Liver (tissue), 9 donors: ENCODE measurements around the gene ALKAL2. TPM values are rescaled to one million over a fixed set of nuclear protein-coding genes. Genes with fewer than 3 reads are reported as not detected.

Experiments
- DNase-seq: peaks from one replicate; pipeline ENCODE4 v3.0.0-alpha.2; 2017; ENCODE audit warnings: low spot score
- H3K27ac ChIP-seq, 2 donors: one replicate each; pipeline ENCODE4 v1.7.0; 2013; ENCODE audit warnings: inconsistent platforms in 2 of 2, low read length in 2 of 2, control low read depth in 1 of 2, low read depth in 1 of 2, mild to moderate bottlenecking in 1 of 2
- H3K27me3 ChIP-seq, 4 donors: one replicate each; pipeline versions ENCODE4 v1.6.1 to v1.7.0; 2013; ENCODE audit warnings: low read length in 3 of 4, inconsistent platforms in 1 of 4, mild to moderate bottlenecking in 1 of 4, moderate library complexity in 1 of 4; ENCODE audit not compliant: control insufficient read depth in 4 of 4, insufficient read depth in 4 of 4
- H3K36me3 ChIP-seq, 4 donors: one replicate each; pipeline versions ENCODE4 v1.6.1 to v1.7.0; 2013; ENCODE audit warnings: low read length in 3 of 4, mild to moderate bottlenecking in 3 of 4, low read depth in 1 of 4, moderate library complexity in 1 of 4; ENCODE audit not compliant: control insufficient read depth in 4 of 4, insufficient read depth in 3 of 4
- H3K4me1 ChIP-seq, 4 donors: one replicate each; pipeline versions ENCODE4 v1.6.1 to v1.7.0; 2013; ENCODE audit warnings: low read length in 3 of 4, mild to moderate bottlenecking in 3 of 4, moderate library complexity in 1 of 4; ENCODE audit not compliant: control insufficient read depth in 4 of 4, insufficient read depth in 4 of 4
- H3K4me3 ChIP-seq, 3 donors: one replicate each; pipeline versions ENCODE4 v1.6.1 to v1.7.0; 2013; ENCODE audit warnings: low read length in 3 of 3, control low read depth in 1 of 3, low read depth in 1 of 3, mild to moderate bottlenecking in 1 of 3
- H3K9ac ChIP-seq, 2 donors: one replicate each; pipeline ENCODE4 v1.7.0; 2013; ENCODE audit warnings: low read length in 2 of 2, mild to moderate bottlenecking in 2 of 2, moderate library complexity in 2 of 2, control low read depth in 1 of 2, low read depth in 1 of 2
- H3K9me3 ChIP-seq, 4 donors: one replicate each; pipeline versions ENCODE4 v1.6.1 to v1.7.0; 2013; ENCODE audit warnings: low read length in 3 of 4; ENCODE audit not compliant: control insufficient read depth in 4 of 4
- CTCF ChIP-seq: fragments of 150-350 bp; IDR thresholded peaks from 2 replicates; pipeline ENCODE4 v1.5.1; 2017; ENCODE audit warnings: improper control_type of control experiment, low read depth, low read length; ENCODE audit not compliant: missing input control
- EGR1 ChIP-seq, 2 donors: IDR thresholded peaks; 2 replicates each; pipeline ENCODE4 v1.6.1; 2016 to 2018; ENCODE audit warnings: antibody characterized with exemption in 2 of 2, low read depth in 2 of 2
- FOXA1 ChIP-seq: IDR thresholded peaks from 2 replicates; pipeline ENCODE4 v1.6.1; 2016; ENCODE audit warnings: antibody characterized with exemption
- FOXA2 ChIP-seq: IDR thresholded peaks from 2 replicates; pipeline ENCODE4 v1.6.1; 2016; ENCODE audit warnings: antibody characterized with exemption
- GABPA ChIP-seq, 2 donors: IDR thresholded peaks in 1 of 2; conservative IDR thresholded peaks in 1 of 2; 2 replicates each; pipeline ENCODE4 v1.6.1; 2016; ENCODE audit warnings: antibody characterized with exemption in 2 of 2, mild to moderate bottlenecking in 1 of 2, moderate library complexity in 1 of 2
- HNF4A ChIP-seq, 2 donors: conservative IDR thresholded peaks; 2 replicates each; pipeline ENCODE4 v1.6.1; 2016; ENCODE audit warnings: antibody characterized with exemption in 2 of 2, mild to moderate bottlenecking in 2 of 2
- HNF4G ChIP-seq: IDR thresholded peaks from 2 replicates; pipeline ENCODE4 v1.6.1; 2016; ENCODE audit warnings: antibody characterized with exemption
- JUND ChIP-seq, 2 donors: IDR thresholded peaks; 2 replicates each; pipeline ENCODE4 v1.6.1; 2016; ENCODE audit warnings: antibody characterized with exemption in 2 of 2
- MAX ChIP-seq: IDR thresholded peaks from 2 replicates; pipeline ENCODE4 v1.6.1; 2016; ENCODE audit warnings: antibody characterized with exemption
- NR2F2 ChIP-seq: IDR thresholded peaks from 2 replicates; pipeline ENCODE4 v1.6.1; 2016; ENCODE audit warnings: antibody characterized with exemption
- RAD21 ChIP-seq, 2 donors: IDR thresholded peaks; 2 replicates each; pipeline ENCODE4 v1.6.1; 2016; ENCODE audit warnings: antibody characterized with exemption in 2 of 2, mild to moderate bottlenecking in 2 of 2
- RXRA ChIP-seq, 2 donors: IDR thresholded peaks; 2 replicates each; pipeline ENCODE4 v1.6.1; 2017 to 2018; ENCODE audit warnings: antibody characterized with exemption in 2 of 2, mild to moderate bottlenecking in 1 of 2
- SP1 ChIP-seq: IDR thresholded peaks from 2 replicates; pipeline ENCODE4 v1.6.1; 2018; ENCODE audit warnings: antibody characterized with exemption, mild to moderate bottlenecking
- TAF1 ChIP-seq: conservative IDR thresholded peaks from 2 replicates; pipeline ENCODE4 v1.6.1; 2016; ENCODE audit warnings: antibody characterized with exemption, mild to moderate bottlenecking
- YY1 ChIP-seq: IDR thresholded peaks from 2 replicates; pipeline ENCODE4 v1.6.1; 2016; ENCODE audit warnings: antibody characterized with exemption, mild to moderate bottlenecking
- ZBTB33 ChIP-seq: IDR thresholded peaks from 2 replicates; pipeline ENCODE4 v1.6.1; 2016; ENCODE audit warnings: antibody characterized with exemption
- polyA plus RNA-seq, 2 donors: library from polyadenylated mRNA; stranded (reverse) in 1 of 2; unstranded in 1 of 2; fragments of 200-250 nt in 1 of 2; fragments of >200 nt in 1 of 2; fragmentation: Nextera tagmentation in 1 of 2; extraction: Ambion mirVana in 1 of 2; gene quantifications; one replicate each; pipeline versions ENCODE4 v1.2.1 to v1.2.3, GENCODE V29; 2013 to 2015
- total RNA-seq, 2 donors: library from RNA; depleted of rRNA; stranded (reverse); fragments of >200 nt; gene quantifications; one replicate each; pipeline ENCODE4 v1.2.3, GENCODE V29; 2014
- TF ChIP-seq, protein P1 (sequence below): IDR thresholded peaks from 2 replicates; pipeline ENCODE4 v1.6.1; 2016; ENCODE audit warnings: antibody characterized with exemption
- TF ChIP-seq, protein P2 (sequence below): IDR thresholded peaks from 2 replicates; pipeline ENCODE4 v1.6.1; 2016; ENCODE audit warnings: antibody characterized with exemption, mild to moderate bottlenecking
- donor health status: healthy.
- donor health status: healthy.
- donor health status: healthy.
- donor health status: healthy.
- donor health status: healthy.

ALKAL2 gene
- total and polyA plus RNA-seq, 4 donors, result 1.6 to 3.1 (median 1.9) TPM; not detected in 1

- H3K9ac ChIP-seq, result no peak overlapping the region
- peaks cover 0 to 13% (median under 1%) of the 10 kb centered on the region in 4 donors for H3K36me3 ChIP-seq
- H3K4me1 ChIP-seq, result peaks cover 2 to 15% (median 14%) of the 10 kb centered on the region in 4 donors
- TF ChIP-seq HNF4A (conservative IDR thresholded peaks at IDR 0.05) (no peak), MAX (no peak), RAD21 (IDR thresholded peaks at IDR 0.05) (no peak), ZBTB33 (no peak), FOXA1 (no peak), YY1 (no peak), HNF4G (no peak), RXRA (IDR thresholded peaks at IDR 0.05) (no peak), CTCF (no peak), GABPA (IDR thresholded peaks at IDR 0.05 in 1 of 2, conservative IDR thresholded peaks at IDR 0.05 in 1 of 2) (no peak), TAF1 (no peak), NR2F2 (no peak), EGR1 (IDR thresholded peaks at IDR 0.05; ENCODE audit: low read depth in 2 of 2) (no peak), FOXA2 (no peak), SP1 (no peak), JUND (IDR thresholded peaks at IDR 0.05) (no peak)
- TF ChIP-seq, protein P1, sequence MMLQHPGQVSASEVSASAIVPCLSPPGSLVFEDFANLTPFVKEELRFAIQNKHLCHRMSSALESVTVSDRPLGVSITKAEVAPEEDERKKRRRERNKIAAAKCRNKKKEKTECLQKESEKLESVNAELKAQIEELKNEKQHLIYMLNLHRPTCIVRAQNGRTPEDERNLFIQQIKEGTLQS, result no peak
- TF ChIP-seq, protein P2, sequence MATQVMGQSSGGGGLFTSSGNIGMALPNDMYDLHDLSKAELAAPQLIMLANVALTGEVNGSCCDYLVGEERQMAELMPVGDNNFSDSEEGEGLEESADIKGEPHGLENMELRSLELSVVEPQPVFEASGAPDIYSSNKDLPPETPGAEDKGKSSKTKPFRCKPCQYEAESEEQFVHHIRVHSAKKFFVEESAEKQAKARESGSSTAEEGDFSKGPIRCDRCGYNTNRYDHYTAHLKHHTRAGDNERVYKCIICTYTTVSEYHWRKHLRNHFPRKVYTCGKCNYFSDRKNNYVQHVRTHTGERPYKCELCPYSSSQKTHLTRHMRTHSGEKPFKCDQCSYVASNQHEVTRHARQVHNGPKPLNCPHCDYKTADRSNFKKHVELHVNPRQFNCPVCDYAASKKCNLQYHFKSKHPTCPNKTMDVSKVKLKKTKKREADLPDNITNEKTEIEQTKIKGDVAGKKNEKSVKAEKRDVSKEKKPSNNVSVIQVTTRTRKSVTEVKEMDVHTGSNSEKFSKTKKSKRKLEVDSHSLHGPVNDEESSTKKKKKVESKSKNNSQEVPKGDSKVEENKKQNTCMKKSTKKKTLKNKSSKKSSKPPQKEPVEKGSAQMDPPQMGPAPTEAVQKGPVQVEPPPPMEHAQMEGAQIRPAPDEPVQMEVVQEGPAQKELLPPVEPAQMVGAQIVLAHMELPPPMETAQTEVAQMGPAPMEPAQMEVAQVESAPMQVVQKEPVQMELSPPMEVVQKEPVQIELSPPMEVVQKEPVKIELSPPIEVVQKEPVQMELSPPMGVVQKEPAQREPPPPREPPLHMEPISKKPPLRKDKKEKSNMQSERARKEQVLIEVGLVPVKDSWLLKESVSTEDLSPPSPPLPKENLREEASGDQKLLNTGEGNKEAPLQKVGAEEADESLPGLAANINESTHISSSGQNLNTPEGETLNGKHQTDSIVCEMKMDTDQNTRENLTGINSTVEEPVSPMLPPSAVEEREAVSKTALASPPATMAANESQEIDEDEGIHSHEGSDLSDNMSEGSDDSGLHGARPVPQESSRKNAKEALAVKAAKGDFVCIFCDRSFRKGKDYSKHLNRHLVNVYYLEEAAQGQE, result no peak
- no peak overlapping the region for H3K4me3 ChIP-seq
- DNase-seq, result peak; percentile 66
- H3K27ac ChIP-seq, result no peak overlapping the region
- no peaks in the 10 kb centered on the region for H3K9me3 ChIP-seq
- H3K27me3 ChIP-seq, result no peaks in the 10 kb centered on the region
Observed at GRCh38 chr2:268323-268722, 19.6 kb downstream of the ALKAL2 start.
